Measurements from ENCODE around the gene ATXN7L1.

ATXN7L1 gene

GRCh38 chr7:105752671-105753275 lies 123.6 kb downstream of the ATXN7L1 start:
- no peak overlapping the region for H3K27ac ChIP-seq
- no peak for DNase-seq (ENCODE audit: low spot score)
- TF ChIP-seq CTCF (IDR thresholded peaks at IDR 0.05) = no peak

GRCh38 chr7:105751054-105751453 lies 125.3 kb downstream of the ATXN7L1 start:
- TF ChIP-seq CTCF (IDR thresholded peaks at IDR 0.05) = no peak
- Histone ChIP-seq H3K27ac (no peak overlapping the region), H3K4me3 (no peak overlapping the region)
- DNase-seq (ENCODE audit: low spot score) = no peak

More at GRCh38 chr7:105752671-105753275, 123.6 kb downstream of the ATXN7L1 start:
- no peak overlapping the region for H3K4me3 ChIP-seq

- no peak for DNase-seq (ENCODE audit: low spot score)
- Histone ChIP-seq H3K27ac (no peak overlapping the region), H3K4me3 (no peak overlapping the region)
- no peak for TF ChIP-seq CTCF (IDR thresholded peaks at IDR 0.05)
Observed at GRCh38 chr7:105748701-105749100, 127.7 kb downstream of the ATXN7L1 start.

- no peak for DNase-seq (ENCODE audit: low spot score)
- Histone ChIP-seq H3K4me3 (no peak overlapping the region), H3K27ac (no peak overlapping the region)
- TF ChIP-seq CTCF (IDR thresholded peaks at IDR 0.05) = no peak
Observed at GRCh38 chr7:105745681-105746330, 130.6 kb downstream of the ATXN7L1 start.

- H3K4me3 ChIP-seq = no peak overlapping the region
- TF ChIP-seq CTCF (IDR thresholded peaks at IDR 0.05) = no peak
- no peak overlapping the region for H3K27ac ChIP-seq
- no peak for DNase-seq (ENCODE audit: low spot score)
Observed at GRCh38 chr7:105744258-105744657, 132.1 kb downstream of the ATXN7L1 start.

- Histone ChIP-seq H3K4me3 (no peak overlapping the region), H3K27ac (no peak overlapping the region)
- no peak for DNase-seq (ENCODE audit: low spot score)
- TF ChIP-seq CTCF (IDR thresholded peaks at IDR 0.05) = no peak
Observed at GRCh38 chr7:105743351-105744090, 132.9 kb downstream of the ATXN7L1 start.

Data from coronary artery (tissue), 2 donors.